Endothelial cell of umbilical vein (primary cell): Measurements from ENCODE around the gene DMD.

Experiments
- CTCF ChIP-seq, 2 donors: IDR thresholded peaks; 1 replicate in 1 of 2; 2 replicates in 1 of 2; pipeline ENCODE4 v1.5.1; 2011; ENCODE audit warnings: low read length in 2 of 2, mild to moderate bottlenecking in 2 of 2, moderate library complexity in 2 of 2, control low read depth in 1 of 2, inconsistent platforms in 1 of 2, low read depth in 1 of 2; ENCODE audit not compliant: insufficient read depth in 1 of 2; ENCODE audit errors: extremely low read depth in 1 of 2
- EZH2 ChIP-seq: IDR thresholded peaks from 2 replicates; pipeline ENCODE4 v1.6.1; 2012; ENCODE audit warnings: borderline replicate concordance, low read depth, mild to moderate bottlenecking, moderate library complexity, low read length, inconsistent platforms; ENCODE audit not compliant: severe bottlenecking
- FOS ChIP-seq: IDR thresholded peaks from 2 replicates; pipeline ENCODE4 v1.6.1; 2011; ENCODE audit warnings: mild to moderate bottlenecking, low read length, moderate library complexity, borderline replicate concordance; ENCODE audit not compliant: insufficient read depth
- GATA2 ChIP-seq: IDR thresholded peaks from 2 replicates; pipeline ENCODE4 v1.7.0; 2011; ENCODE audit warnings: low read depth, mild to moderate bottlenecking, moderate library complexity, mixed read lengths, low read length; ENCODE audit not compliant: insufficient read length, insufficient read depth
- JUN ChIP-seq: IDR thresholded peaks from 2 replicates; pipeline ENCODE4 v1.6.1; 2011; ENCODE audit warnings: borderline replicate concordance, low read depth; ENCODE audit not compliant: insufficient read length, insufficient read depth
- MAX ChIP-seq: IDR thresholded peaks from 2 replicates; pipeline ENCODE4 v1.6.1; 2011; ENCODE audit not compliant: insufficient read depth, insufficient read length
- MYC ChIP-seq: IDR thresholded peaks from one replicate; pipeline ENCODE4 v1.6.1; 2011; ENCODE audit warnings: mild to moderate bottlenecking, low read depth, low read length
- POLR2A ChIP-seq: IDR thresholded peaks from 2 replicates; pipeline ENCODE4 v1.6.1; 2012; ENCODE audit warnings: low read depth, mild to moderate bottlenecking, control low read depth, low read length
- POLR2AphosphoS5 ChIP-seq: IDR thresholded peaks from 2 replicates; pipeline ENCODE4 v1.6.1; 2012; ENCODE audit warnings: low read depth, mild to moderate bottlenecking, control low read depth, low read length, moderate library complexity; ENCODE audit not compliant: insufficient read depth

- TF ChIP-seq POLR2A (no peak), CTCF (IDR thresholded peaks at IDR 0.05; ENCODE audit: extremely low read depth in 1 of 2, insufficient read depth in 1 of 2, low read depth in 1 of 2, low read length in 2 of 2) (no peak), EZH2 (no peak), FOS (no peak), POLR2AphosphoS5 (no peak), MYC (no peak), GATA2 (no peak), JUN (no peak), MAX (no peak)
Observed at GRCh38 chrX:32873786-32874185, 337.6 kb downstream of the DMD start.
